Measurements from ENCODE around the gene COL6A3. TPM values are rescaled to one million over a fixed set of nuclear protein-coding genes. Genes with fewer than 3 reads are reported as not detected.

COL6A3 gene
- total RNA-seq, 1 donor from 2014 or later: 156 TPM

- H3K27ac ChIP-seq: peak overlapping the region; percentile 65 to 76
- no peak for DNase-seq (ENCODE audit: low spot score in 2 of 2)
- H3K4me1 ChIP-seq: peaks cover under 1 to 25% of the 10 kb centered on the region in 2 donors
Observed at GRCh38 chr2:237327175-237327950, 86.6 kb downstream of the COL6A3 start.

GRCh38 chr2:237326266-237327171 is 87.4 kb downstream of the COL6A3 start:
- peaks cover 4 to 30% of the 10 kb centered on the region in 2 donors for H3K4me1 ChIP-seq
- DNase-seq (ENCODE audit: low spot score in 2 of 2): no peak

More at GRCh38 chr2:237327175-237327950, 86.6 kb downstream of the COL6A3 start:
- Histone ChIP-seq H3K9me3 (no peaks in the 10 kb centered on the region), H3K27me3 (no peaks in the 10 kb centered on the region), H3K36me3 (no peaks in the 10 kb centered on the region), H3K4me3 (no peak overlapping the region)
- no peak for TF ChIP-seq CTCF (IDR thresholded peaks at IDR 0.05)
- intact Hi-C loops (cut with DNase I): no loop called here

GRCh38 chr2:237324837-237325236 is 89.1 kb downstream of the COL6A3 start:
- TF ChIP-seq CTCF (IDR thresholded peaks at IDR 0.05): no peak
- Histone ChIP-seq H3K9me3 (no peaks in the 10 kb centered on the region), H3K4me3 (no peak overlapping the region), H3K4me1 (peaks cover 8 to 42% of the 10 kb centered on the region in 2 donors), H3K27me3 (no peaks in the 10 kb centered on the region), H3K27ac (no peak overlapping the region), H3K36me3 (no peaks in the 10 kb centered on the region)
- intact Hi-C loops (cut with DNase I): loop anchor here (5.0 kb wide), 2 partner anchors 43 to 153 kb away; no protein-coding TSS in a partner anchor
- DNase-seq (ENCODE audit: low spot score in 2 of 2): no peak

More at GRCh38 chr2:237326266-237327171, 87.4 kb downstream of the COL6A3 start:
- no peak for TF ChIP-seq CTCF (IDR thresholded peaks at IDR 0.05)
- H3K27ac ChIP-seq: peak overlapping the region; percentile 65 to 76
- H3K4me3 ChIP-seq: peak overlapping the region in 1 of 2 donors; percentile 23
- no peaks in the 10 kb centered on the region for H3K36me3 ChIP-seq
- intact Hi-C loops (cut with DNase I): no loop called here
- no peaks in the 10 kb centered on the region for H3K9me3 ChIP-seq
- no peaks in the 10 kb centered on the region for H3K27me3 ChIP-seq

GRCh38 chr2:237324405-237324831 is 89.5 kb downstream of the COL6A3 start:
- H3K27ac ChIP-seq: no peak overlapping the region
- TF ChIP-seq CTCF (IDR thresholded peaks at IDR 0.05): no peak
- no peak for DNase-seq (ENCODE audit: low spot score in 2 of 2)

GRCh38 chr2:237323656-237324055 is 90.3 kb downstream of the COL6A3 start:
- H3K4me3 ChIP-seq: no peak overlapping the region
- intact Hi-C loops (cut with DNase I): loop anchor here (5.0 kb wide), 2 partner anchors 41 to 151 kb away; no protein-coding TSS in a partner anchor
- no peaks in the 10 kb centered on the region for H3K36me3 ChIP-seq
- TF ChIP-seq CTCF (IDR thresholded peaks at IDR 0.05): no peak
- peak overlapping the region; percentile 7 to 91 for H3K27ac ChIP-seq
- no peak for DNase-seq (ENCODE audit: low spot score in 2 of 2)
- peaks cover 8 to 42% of the 10 kb centered on the region in 2 donors for H3K4me1 ChIP-seq
- no peaks in the 10 kb centered on the region for H3K27me3 ChIP-seq
- no peaks in the 10 kb centered on the region for H3K9me3 ChIP-seq

More at GRCh38 chr2:237324405-237324831, 89.5 kb downstream of the COL6A3 start:
- Histone ChIP-seq H3K36me3 (no peaks in the 10 kb centered on the region), H3K4me1 (peaks cover 8 to 42% of the 10 kb centered on the region in 2 donors), H3K4me3 (no peak overlapping the region), H3K9me3 (no peaks in the 10 kb centered on the region), H3K27me3 (no peaks in the 10 kb centered on the region)
- intact Hi-C loops (cut with DNase I): loop anchor here (5.0 kb wide), 2 partner anchors 42 to 152 kb away; no protein-coding TSS in a partner anchor
